K562 (cell line): ENCODE results near the gene EPHB4. TPM values are rescaled to one million over a fixed set of nuclear protein-coding genes. Genes with fewer than 3 reads are reported as not detected.

Source experiments
- BHLHE40 ChIP-seq: IDR thresholded peaks from 2 replicates; pipeline ENCODE4 v1.6.1; 2011; ENCODE audit warnings: low read length, improper control_type of control experiment
- CREBBP ChIP-seq: IDR thresholded peaks from one replicate; pipeline ENCODE4 v1.6.1; 2012; ENCODE audit warnings: low read depth, mild to moderate bottlenecking, control low read depth, inconsistent platforms, low read length
- E2F5 ChIP-seq: sonication (generic); formaldehyde crosslinking; IDR thresholded peaks from 2 replicates; pipeline ENCODE4 v1.8.0; 2022; ENCODE audit warnings: mild to moderate bottlenecking, missing genetic modification reagents
- ESRRA ChIP-seq: fragments of 450-650 bp; IDR thresholded peaks from 2 replicates; pipeline ENCODE4 v1.6.1; 2014; ENCODE audit warnings: low read depth, mild to moderate bottlenecking, moderate library complexity, borderline replicate concordance
- ETV1 ChIP-seq: fragments of 450-650 bp; conservative IDR thresholded peaks from 2 replicates; pipeline ENCODE4 v1.6.1; 2016; ENCODE audit warnings: missing genetic modification characterization, control low read depth, low read depth, missing compliant biosample characterization
- FOXP4 ChIP-seq: sonication (generic); formaldehyde crosslinking; IDR thresholded peaks from 2 replicates; pipeline ENCODE4 v1.8.0; 2022; ENCODE audit warnings: mild to moderate bottlenecking, missing genetic modification reagents, borderline replicate concordance
- HNRNPLL ChIP-seq: fragments of 200-400 bp; formaldehyde crosslinking; IDR thresholded peaks from 2 replicates; pipeline ENCODE4 v1.6.1; 2017; ENCODE audit warnings: low read length, low read depth, mild to moderate bottlenecking; ENCODE audit not compliant: poor library complexity, severe bottlenecking
- MTA1 ChIP-seq: fragments of 450-650 bp; IDR thresholded peaks from 2 replicates; pipeline ENCODE4 v1.6.1; 2017; ENCODE audit warnings: borderline replicate concordance
- NR3C1 ChIP-seq: sonication (generic); formaldehyde crosslinking; IDR thresholded peaks from 2 replicates; pipeline ENCODE4 v1.8.1; 2022; ENCODE audit warnings: missing genetic modification reagents
- PCBP2 ChIP-seq: fragments of 200-400 bp; formaldehyde crosslinking; IDR thresholded peaks from 2 replicates; pipeline ENCODE4 v1.6.1; 2018; ENCODE audit warnings: low read length, low read depth, mild to moderate bottlenecking, moderate library complexity; ENCODE audit not compliant: poor library complexity, severe bottlenecking
- SRSF3 ChIP-seq: fragments of 200-400 bp; formaldehyde crosslinking; IDR thresholded peaks from 2 replicates; pipeline ENCODE4 v1.6.1; 2016; ENCODE audit warnings: mild to moderate bottlenecking, low read length, moderate library complexity; ENCODE audit not compliant: insufficient read depth
- TAF7 ChIP-seq: fragments of 450-650 bp; IDR thresholded peaks from 2 replicates; pipeline ENCODE4 v1.6.1; 2016; ENCODE audit warnings: missing genetic modification characterization, missing compliant biosample characterization
- USF1 ChIP-seq: sonication (generic); formaldehyde crosslinking; IDR thresholded peaks from 2 replicates; pipeline ENCODE4 v1.9.0; 2022; ENCODE audit warnings: mild to moderate bottlenecking, missing genetic modification reagents
- ZKSCAN8 ChIP-seq: fragments of 200-800 bp; sonication (Bioruptor generic); IDR thresholded peaks from 2 replicates; pipeline ENCODE4 v1.6.1; 2016; ENCODE audit warnings: missing genetic modification characterization, missing compliant biosample characterization
- polyA plus RNA-seq, 8 experiments: library from polyadenylated mRNA; depleted of rRNA in 4 of 8; stranded (reverse) in 5 of 8; unstranded in 3 of 8; fragments of >200 nt; fragmentation: Nextera tagmentation in 2 of 8; fragmentation: Illumina TruSeq in 1 of 8; extraction: Ambion mirVana in 2 of 8; extraction: Trizol in 1 of 8; gene quantifications; 2 replicates each; pipeline versions ENCODE4 v1.2.1 to v1.2.3, GENCODE V29; 2011 to 2014; ENCODE audit warnings: inconsistent platforms in 1 of 8, missing spikeins in 1 of 8
- total RNA-seq, 7 experiments: library from RNA; depleted of rRNA in 6 of 7; stranded (reverse); fragments of >200 nt in 6 of 7; fragmentation: Illumina TruSeq in 2 of 7; extraction: Trizol in 2 of 7; gene quantifications; 2 replicates each; pipeline versions ENCODE4 v1.2.1 to v1.2.3, GENCODE V29; 2011 to 2021; ENCODE audit warnings: low replicate concordance in 1 of 7
- TF ChIP-seq, protein P1 (sequence below): fragments of 150-350 bp; IDR thresholded peaks from 2 replicates; pipeline ENCODE4 v1.6.1; 2014; ENCODE audit warnings: low read depth, mild to moderate bottlenecking, low read length, borderline replicate concordance
- TF ChIP-seq, protein P2 (sequence below), 2 experiments: fragments of 450-650 bp in 1 of 2; sonication (generic) in 1 of 2; formaldehyde crosslinking in 1 of 2; IDR thresholded peaks in 1 of 2; conservative IDR thresholded peaks in 1 of 2; 2 replicates each; pipeline versions ENCODE4 v1.6.1 to v1.8.1; 2016 to 2023; ENCODE audit warnings: mild to moderate bottlenecking in 2 of 2, moderate library complexity in 2 of 2, inconsistent platforms in 1 of 2, missing genetic modification reagents in 1 of 2
- TF ChIP-seq, protein P3 (sequence below): fragments of 250-450 bp; sonication (Bioruptor Pico); IDR thresholded peaks from 2 replicates; pipeline ENCODE4 v1.5.0; 2021

EPHB4 gene
- total and polyA plus RNA-seq, 9 of the 15 experiments (the other 6 are each of a cell fraction or from before 2014, with no cell fraction given), result 1.2 to 82.1 (median 37.9) TPM

GRCh38 chr7:100829150-100829716 lies 1.9 kb upstream of the EPHB4 start (continued):
- TF ChIP-seq, protein P1, sequence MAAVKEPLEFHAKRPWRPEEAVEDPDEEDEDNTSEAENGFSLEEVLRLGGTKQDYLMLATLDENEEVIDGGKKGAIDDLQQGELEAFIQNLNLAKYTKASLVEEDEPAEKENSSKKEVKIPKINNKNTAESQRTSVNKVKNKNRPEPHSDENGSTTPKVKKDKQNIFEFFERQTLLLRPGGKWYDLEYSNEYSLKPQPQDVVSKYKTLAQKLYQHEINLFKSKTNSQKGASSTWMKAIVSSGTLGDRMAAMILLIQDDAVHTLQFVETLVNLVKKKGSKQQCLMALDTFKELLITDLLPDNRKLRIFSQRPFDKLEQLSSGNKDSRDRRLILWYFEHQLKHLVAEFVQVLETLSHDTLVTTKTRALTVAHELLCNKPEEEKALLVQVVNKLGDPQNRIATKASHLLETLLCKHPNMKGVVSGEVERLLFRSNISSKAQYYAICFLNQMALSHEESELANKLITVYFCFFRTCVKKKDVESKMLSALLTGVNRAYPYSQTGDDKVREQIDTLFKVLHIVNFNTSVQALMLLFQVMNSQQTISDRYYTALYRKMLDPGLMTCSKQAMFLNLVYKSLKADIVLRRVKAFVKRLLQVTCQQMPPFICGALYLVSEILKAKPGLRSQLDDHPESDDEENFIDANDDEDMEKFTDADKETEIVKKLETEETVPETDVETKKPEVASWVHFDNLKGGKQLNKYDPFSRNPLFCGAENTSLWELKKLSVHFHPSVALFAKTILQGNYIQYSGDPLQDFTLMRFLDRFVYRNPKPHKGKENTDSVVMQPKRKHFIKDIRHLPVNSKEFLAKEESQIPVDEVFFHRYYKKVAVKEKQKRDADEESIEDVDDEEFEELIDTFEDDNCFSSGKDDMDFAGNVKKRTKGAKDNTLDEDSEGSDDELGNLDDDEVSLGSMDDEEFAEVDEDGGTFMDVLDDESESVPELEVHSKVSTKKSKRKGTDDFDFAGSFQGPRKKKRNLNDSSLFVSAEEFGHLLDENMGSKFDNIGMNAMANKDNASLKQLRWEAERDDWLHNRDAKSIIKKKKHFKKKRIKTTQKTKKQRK, result no peak
- TF ChIP-seq PCBP2, result no peak
- TF ChIP-seq FOXP4 (CRISPR knock-in tag), result no peak
- TF ChIP-seq HNRNPLL, result peak; percentile 40
- TF ChIP-seq ESRRA, result 0 out of 2 replicates have a peak, but pooled peaks have one; percentile 28
- TF ChIP-seq BHLHE40, result peak; percentile 29; the same call in 1 of the 2 replicates
- no peak for TF ChIP-seq CREBBP
- TF ChIP-seq MTA1, result no peak
- no peak for TF ChIP-seq SRSF3
- TF ChIP-seq NR3C1 (CRISPR knock-in tag), result no peak
- TF ChIP-seq USF1 (CRISPR knock-in tag), result no peak
- TF ChIP-seq ETV1 (tag), result no peak
- no peak for TF ChIP-seq ZKSCAN8
- TF ChIP-seq, protein P2, sequence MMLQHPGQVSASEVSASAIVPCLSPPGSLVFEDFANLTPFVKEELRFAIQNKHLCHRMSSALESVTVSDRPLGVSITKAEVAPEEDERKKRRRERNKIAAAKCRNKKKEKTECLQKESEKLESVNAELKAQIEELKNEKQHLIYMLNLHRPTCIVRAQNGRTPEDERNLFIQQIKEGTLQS (IDR thresholded peaks at IDR 0.05), result no peak
- TF ChIP-seq, protein P2 (CRISPR knock-in tag; conservative IDR thresholded peaks at IDR 0.05), result no peak
- no peak for TF ChIP-seq E2F5
- TF ChIP-seq, protein P3, sequence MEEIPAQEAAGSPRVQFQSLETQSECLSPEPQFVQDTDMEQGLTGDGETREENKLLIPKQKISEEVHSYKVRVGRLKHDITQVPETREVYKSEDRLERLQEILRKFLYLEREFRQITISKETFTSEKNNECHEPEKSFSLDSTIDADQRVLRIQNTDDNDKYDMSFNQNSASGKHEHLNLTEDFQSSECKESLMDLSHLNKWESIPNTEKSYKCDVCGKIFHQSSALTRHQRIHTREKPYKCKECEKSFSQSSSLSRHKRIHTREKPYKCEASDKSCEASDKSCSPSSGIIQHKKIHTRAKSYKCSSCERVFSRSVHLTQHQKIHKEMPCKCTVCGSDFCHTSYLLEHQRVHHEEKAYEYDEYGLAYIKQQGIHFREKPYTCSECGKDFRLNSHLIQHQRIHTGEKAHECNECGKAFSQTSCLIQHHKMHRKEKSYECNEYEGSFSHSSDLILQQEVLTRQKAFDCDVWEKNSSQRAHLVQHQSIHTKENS (CRISPR knock-in tag), result no peak
- no peak for TF ChIP-seq TAF7 (tag)
